OCI-LY7 (cell line): ENCODE data around the gene NGF. TPM values are rescaled to one million over a fixed set of nuclear protein-coding genes. Genes with fewer than 3 reads are reported as not detected.
"Not testable (repeated sequence)": the region's sequence is repeated elsewhere in the genome, so short reads cannot be mapped to it uniquely, and the experiment has no call there.

ENCODE experiments used
- BruUV-seq: library from RNA; stranded (reverse); fragments of 400-500 nt; replicated peaks from 2 replicates; lab custom pipeline; 2021; lab: Mats Ljungman, UMichigan
- CTCF ChIA-PET: fragments of 300-600 bp; sonication (Branson Sonifier 250); formaldehyde crosslinking; loops from one replicate; lab custom pipeline; 2022; ENCODE audit warnings: antibody characterized with exemption; ENCODE audit not compliant: unreplicated experiment; lab: Charles Lee
- POLR2A ChIA-PET: fragments of 300-600 bp; sonication (Branson Sonifier 250); formaldehyde crosslinking; loops from one replicate; lab custom pipeline; 2022; ENCODE audit warnings: antibody characterized with exemption; lab: Charles Lee
- DNase-seq: peaks from one replicate; pipeline ENCODE4 v3.0.0-alpha.2; 2015; ENCODE audit warnings: low spot score
- H2AFZ ChIP-seq: fragments of 200-600 bp; sonication (generic), shearing (Covaris generic); 2 replicates; pipeline ENCODE4 v1.6.1; 2014; ENCODE audit warnings: mild to moderate bottlenecking, antibody characterized with exemption, low read length, moderate library complexity
- H3K27ac ChIP-seq: fragments of 200-600 bp; sonication (generic); 2 replicates; pipeline ENCODE4 v1.5.1; 2014; ENCODE audit warnings: mixed run types, low read depth, mild to moderate bottlenecking, moderate library complexity, low read length, inconsistent platforms; ENCODE audit not compliant: poor library complexity, severe bottlenecking
- H3K36me3 ChIP-seq: fragments of 200-600 bp; sonication (generic); 2 replicates; pipeline ENCODE4 v1.6.1; 2014; ENCODE audit warnings: mild to moderate bottlenecking, antibody characterized with exemption, low read length, moderate library complexity, mixed read lengths; ENCODE audit not compliant: insufficient read depth
- H3K4me1 ChIP-seq: fragments of 200-600 bp; sonication (generic); 2 replicates; pipeline ENCODE4 v1.5.1; 2014; ENCODE audit warnings: mild to moderate bottlenecking, low read length; ENCODE audit not compliant: insufficient read depth, poor library complexity, severe bottlenecking
- H3K4me2 ChIP-seq: fragments of 200-600 bp; sonication (generic); 2 replicates; pipeline ENCODE4 v1.6.1; 2014; ENCODE audit warnings: mild to moderate bottlenecking, low read length
- H3K4me3 ChIP-seq: fragments of 200-600 bp; sonication (generic); 2 replicates; pipeline ENCODE4 v1.5.1; 2014; ENCODE audit warnings: mild to moderate bottlenecking, low read depth, low read length; ENCODE audit not compliant: poor library complexity, severe bottlenecking
- H3K79me2 ChIP-seq: fragments of 200-600 bp; sonication (generic); 2 replicates; pipeline ENCODE4 v1.6.1; 2016; ENCODE audit warnings: low read depth, mild to moderate bottlenecking, low read length, moderate library complexity, mixed read lengths; ENCODE audit not compliant: insufficient read depth
- H3K9me2 ChIP-seq: fragments of 200-600 bp; sonication (generic); 2 replicates; pipeline ENCODE4 v1.6.1; 2016; ENCODE audit warnings: mild to moderate bottlenecking, low read length, mixed read lengths; ENCODE audit not compliant: insufficient read depth
- H3K9me3 ChIP-seq: fragments of 200-600 bp; sonication (generic); 2 replicates; pipeline ENCODE4 v1.6.1; 2014; ENCODE audit warnings: mild to moderate bottlenecking, mixed run types, low read length, mixed read lengths
- H4K20me1 ChIP-seq: fragments of 200-600 bp; sonication (generic); 2 replicates; pipeline ENCODE4 v1.6.1; 2014; ENCODE audit warnings: mild to moderate bottlenecking, antibody characterized with exemption, low read length, moderate library complexity, mixed read lengths; ENCODE audit not compliant: insufficient read depth
- CTCF ChIP-seq: fragments of 200-600 bp; sonication (generic); conservative IDR thresholded peaks from 2 replicates; pipeline ENCODE4 v1.5.1; 2014; ENCODE audit warnings: mild to moderate bottlenecking, antibody characterized with exemption, low read length, moderate library complexity, mixed read lengths
- EZH2phosphoT487 ChIP-seq: fragments of 200-600 bp; sonication (generic); IDR thresholded peaks from 2 replicates; pipeline ENCODE4 v1.6.1; 2018; ENCODE audit warnings: low read depth, borderline replicate concordance, mild to moderate bottlenecking, mixed run types, antibody characterized with exemption, low read length, moderate library complexity, mixed read lengths
- intact Hi-C: fragments of 100-400 bp; cut with micrococcal nuclease; formaldehyde crosslinking; loops from one replicate; pipeline ENCODE4 v1.10.0; 2022; ENCODE audit not compliant: unreplicated experiment
- total RNA-seq, 2 experiments: library from RNA; depleted of rRNA in 1 of 2; stranded (reverse); fragments of >200 nt in 1 of 2; shearing (Covaris generic) in 1 of 2; gene quantifications; 2 replicates each; pipeline ENCODE4 v1.2.3, GENCODE V29; 2014 to 2022

Gene NGF
- total RNA-seq, 2 experiments from 2014 or later, result not detected

- Histone ChIP-seq H3K4me1 (peaks cover 54% of the 10 kb centered on the region), H3K4me2 (peak overlapping the region; percentile 59), H3K9me2 (no peaks in the 10 kb centered on the region), H3K4me3 (peak overlapping the region; percentile 39), H3K36me3 (no peaks in the 10 kb centered on the region), H4K20me1 (no peaks in the 10 kb centered on the region), H3K9me3 (no peaks in the 10 kb centered on the region), H3K79me2 (no peaks in the 10 kb centered on the region), H2AFZ (peak overlapping the region; percentile 78), H3K27ac (peak overlapping the region; percentile 41)
- ChIA-PET CTCF (no interaction called here), POLR2A (interaction anchor here (0.7 kb wide), 1 partner anchor 9 kb away, joined by 3 read pairs; no protein-coding TSS in a partner anchor)
- intact Hi-C loops, result no loop called here
- TF ChIP-seq EZH2phosphoT487, result no peak
- TF ChIP-seq CTCF, result no peak
- BruUV-seq, result no TSS peak
- DNase-seq, result peak; percentile 66
Measured at GRCh38 chr1:115310581-115311473, 27.2 kb downstream of the NGF start.

- H3K27ac ChIP-seq, CTCF ChIA-PET, BruUV-seq, H3K4me2 ChIP-seq, H3K4me3 ChIP-seq, H3K9me2 ChIP-seq, intact Hi-C loops, H2AFZ ChIP-seq, DNase-seq, H3K79me2 ChIP-seq, H4K20me1 ChIP-seq, H3K9me3 ChIP-seq, H3K36me3 ChIP-seq: not testable (repeated sequence)
- H3K4me1 ChIP-seq, result peaks cover 47% of the 10 kb centered on the region
- POLR2A ChIA-PET, result interaction anchor here (0.6 kb wide), 1 partner anchor 82 kb away, joined by 3 read pairs; no protein-coding TSS in a partner anchor
Measured at GRCh38 chr1:115309504-115309903, 28.5 kb downstream of the NGF start.

- DNase-seq, result no peak
- intact Hi-C loops, result no loop called here
- POLR2A ChIA-PET, result interaction anchor here (0.6 kb wide), 1 partner anchor 82 kb away, joined by 3 read pairs; no protein-coding TSS in a partner anchor
- no TSS peak for BruUV-seq
- no peak for TF ChIP-seq EZH2phosphoT487
- TF ChIP-seq CTCF, result no peak
- CTCF ChIA-PET, result no interaction called here
- Histone ChIP-seq H3K4me3 (no peak overlapping the region), H3K4me1 (peaks cover 42% of the 10 kb centered on the region), H4K20me1 (no peaks in the 10 kb centered on the region), H3K9me2 (no peaks in the 10 kb centered on the region), H2AFZ (no peak overlapping the region), H3K9me3 (no peaks in the 10 kb centered on the region), H3K27ac (no peak overlapping the region), H3K36me3 (no peaks in the 10 kb centered on the region), H3K79me2 (no peaks in the 10 kb centered on the region), H3K4me2 (no peak overlapping the region)
Measured at GRCh38 chr1:115308969-115309368, 29.1 kb downstream of the NGF start.
